ENCODE measurements around the gene S100A7.
"Not testable (repeated sequence)": the region's sequence is repeated elsewhere in the genome, so short reads cannot be mapped to it uniquely, and the experiment has no call there.

Gene S100A7

DNA sequence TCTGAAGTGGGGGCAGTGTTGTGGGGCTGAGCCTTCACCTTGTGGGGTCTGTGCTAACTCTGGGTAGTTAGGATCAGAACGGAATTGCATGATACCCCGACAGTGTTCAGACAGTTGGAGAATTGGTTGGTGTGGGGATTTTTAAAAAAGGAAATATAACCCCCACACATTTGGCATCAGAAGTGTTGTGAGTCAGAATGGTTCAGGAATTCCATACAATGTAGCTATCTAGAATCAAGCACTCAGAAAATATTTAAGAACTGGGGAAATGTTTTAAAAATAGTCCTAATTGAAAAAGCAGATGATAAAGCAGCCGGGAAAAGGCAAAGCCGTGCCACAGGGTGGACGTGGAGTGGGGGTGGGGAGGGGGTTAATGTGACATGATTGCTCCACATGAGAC, 6.5 kb upstream of the S100A7 start:
- Histone ChIP-seq H3K27me3 (ENCODE audit: insufficient read depth, low read length, poor library complexity, severe bottlenecking) (no peaks in the 10 kb centered on the region), H3K4me1 (ENCODE audit: insufficient read depth, low read length, poor library complexity, severe bottlenecking) (no peaks in the 10 kb centered on the region), H2AFZ (ENCODE audit: low read length) (no peak overlapping the region), H3F3A (ENCODE audit: low read depth) (no peaks in the 10 kb centered on the region), H3K9me2 (replicated peaks; ENCODE audit: low read depth, low read length) (no peaks in the 10 kb centered on the region), H3K4me2 (ENCODE audit: low read depth, low read length, poor library complexity, severe bottlenecking) (no peak overlapping the region), H3K9ac (ENCODE audit: low read depth, low read length, poor library complexity, severe bottlenecking) (no peak overlapping the region), H4K20me1 (ENCODE audit: insufficient read depth, low read length, poor library complexity, severe bottlenecking) (no peaks in the 10 kb centered on the region), H3K4me3 (ENCODE audit: low read length, poor library complexity, severe bottlenecking) (no peak overlapping the region), H3K9me3 (ENCODE audit: insufficient read depth, low read depth, low read length) (no peaks in the 10 kb centered on the region; the same call in 1 of the 2 replicates), H3K79me2 (ENCODE audit: insufficient read depth, low read length) (no peaks in the 10 kb centered on the region), H3K36me3 (ENCODE audit: insufficient read depth, low read length) (no peaks in the 10 kb centered on the region)
- TF ChIP-seq, protein P1, sequence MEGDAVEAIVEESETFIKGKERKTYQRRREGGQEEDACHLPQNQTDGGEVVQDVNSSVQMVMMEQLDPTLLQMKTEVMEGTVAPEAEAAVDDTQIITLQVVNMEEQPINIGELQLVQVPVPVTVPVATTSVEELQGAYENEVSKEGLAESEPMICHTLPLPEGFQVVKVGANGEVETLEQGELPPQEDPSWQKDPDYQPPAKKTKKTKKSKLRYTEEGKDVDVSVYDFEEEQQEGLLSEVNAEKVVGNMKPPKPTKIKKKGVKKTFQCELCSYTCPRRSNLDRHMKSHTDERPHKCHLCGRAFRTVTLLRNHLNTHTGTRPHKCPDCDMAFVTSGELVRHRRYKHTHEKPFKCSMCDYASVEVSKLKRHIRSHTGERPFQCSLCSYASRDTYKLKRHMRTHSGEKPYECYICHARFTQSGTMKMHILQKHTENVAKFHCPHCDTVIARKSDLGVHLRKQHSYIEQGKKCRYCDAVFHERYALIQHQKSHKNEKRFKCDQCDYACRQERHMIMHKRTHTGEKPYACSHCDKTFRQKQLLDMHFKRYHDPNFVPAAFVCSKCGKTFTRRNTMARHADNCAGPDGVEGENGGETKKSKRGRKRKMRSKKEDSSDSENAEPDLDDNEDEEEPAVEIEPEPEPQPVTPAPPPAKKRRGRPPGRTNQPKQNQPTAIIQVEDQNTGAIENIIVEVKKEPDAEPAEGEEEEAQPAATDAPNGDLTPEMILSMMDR (conservative IDR thresholded peaks at IDR 0.05; ENCODE audit: low read length): no peak
- no peak for TF ChIP-seq EZH2phosphoT487 (IDR thresholded peaks at IDR 0.05; ENCODE audit: borderline replicate concordance)

DNA sequence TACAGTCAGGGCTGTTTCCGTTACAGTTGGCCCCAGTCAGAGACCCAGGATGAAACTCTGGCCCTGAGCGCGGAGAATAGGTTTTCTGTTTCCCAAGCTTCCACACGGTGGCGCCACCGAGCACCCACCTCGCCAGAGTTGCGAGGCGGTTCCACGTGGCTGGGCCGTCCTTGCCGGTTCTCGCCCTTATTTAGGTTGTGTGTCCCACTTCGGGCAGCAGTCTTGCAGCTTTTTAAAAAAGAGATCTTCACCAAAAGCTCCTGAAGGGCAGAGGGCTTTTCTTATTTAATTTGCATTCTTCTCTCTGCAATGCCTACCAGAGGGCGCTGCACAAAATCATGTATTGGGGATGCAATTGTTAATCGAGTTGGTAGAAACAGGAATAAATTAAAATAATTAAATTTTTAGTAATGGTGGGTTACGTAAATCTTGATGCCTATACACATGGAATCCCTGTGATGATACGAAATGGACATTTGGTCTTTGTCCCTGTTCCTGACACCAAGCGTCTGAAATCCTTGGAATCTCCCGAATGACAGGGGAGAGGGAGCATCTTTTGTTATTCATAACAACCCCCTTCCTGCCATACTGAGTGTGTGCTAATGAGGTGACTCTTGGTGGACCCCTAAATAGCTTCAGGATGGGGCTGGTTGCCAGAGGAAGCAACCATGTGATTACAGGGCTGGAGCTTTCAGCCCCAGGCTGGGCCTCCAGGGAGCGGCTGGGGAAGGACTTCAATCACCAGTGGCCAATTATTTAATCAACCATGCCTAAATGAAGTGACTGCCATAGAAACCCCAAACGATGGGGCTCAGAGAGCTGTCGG, 5.6 kb upstream of the S100A7 start:
- Histone ChIP-seq H3K4me2 (ENCODE audit: low read depth, low read length, poor library complexity, severe bottlenecking) (no peak overlapping the region), H3K27me3 (ENCODE audit: insufficient read depth, low read length, poor library complexity, severe bottlenecking) (no peaks in the 10 kb centered on the region), H3K9me2 (replicated peaks; ENCODE audit: low read depth, low read length) (no peaks in the 10 kb centered on the region), H3K9me3 (ENCODE audit: insufficient read depth, low read depth, low read length) (no peaks in the 10 kb centered on the region), H3K79me2 (ENCODE audit: insufficient read depth, low read length) (no peaks in the 10 kb centered on the region), H3F3A (ENCODE audit: low read depth) (no peaks in the 10 kb centered on the region), H4K20me1 (ENCODE audit: insufficient read depth, low read length, poor library complexity, severe bottlenecking) (no peaks in the 10 kb centered on the region), H3K4me3 (ENCODE audit: low read length, poor library complexity, severe bottlenecking) (no peak overlapping the region), H3K36me3 (ENCODE audit: insufficient read depth, low read length) (no peaks in the 10 kb centered on the region), H3K4me1 (ENCODE audit: insufficient read depth, low read length, poor library complexity, severe bottlenecking) (no peaks in the 10 kb centered on the region), H2AFZ (ENCODE audit: low read length) (no peak overlapping the region), H3K9ac (ENCODE audit: low read depth, low read length, poor library complexity, severe bottlenecking) (no peak overlapping the region)
- no peak for TF ChIP-seq EZH2phosphoT487 (IDR thresholded peaks at IDR 0.05; ENCODE audit: borderline replicate concordance)
- TF ChIP-seq, protein P1 (conservative IDR thresholded peaks at IDR 0.05; ENCODE audit: low read length): peak; percentile 71

DNA sequence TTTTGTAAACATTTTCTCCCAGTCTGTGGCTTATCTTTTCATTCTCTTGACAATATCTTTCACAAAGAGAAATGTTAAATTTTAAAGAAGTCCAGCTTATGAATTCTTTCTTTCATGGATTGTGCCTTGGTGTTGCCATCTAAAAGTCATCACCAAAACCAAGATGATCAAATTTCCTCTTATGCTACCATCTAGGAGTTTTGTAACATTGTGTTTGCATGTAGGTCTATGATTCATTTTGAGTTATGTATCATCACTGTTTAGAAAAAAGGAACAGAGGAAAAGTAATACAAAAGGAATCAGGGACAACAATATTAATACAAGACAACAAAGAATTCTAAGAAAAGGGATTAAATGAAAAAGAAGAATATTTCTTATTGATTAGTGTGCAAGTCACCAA, 2.3 kb upstream of the S100A7 start:
- not testable (repeated sequence) for H3K27me3 ChIP-seq (ENCODE audit: insufficient read depth, low read length, poor library complexity, severe bottlenecking); H2AFZ ChIP-seq (ENCODE audit: low read length)

DNA sequence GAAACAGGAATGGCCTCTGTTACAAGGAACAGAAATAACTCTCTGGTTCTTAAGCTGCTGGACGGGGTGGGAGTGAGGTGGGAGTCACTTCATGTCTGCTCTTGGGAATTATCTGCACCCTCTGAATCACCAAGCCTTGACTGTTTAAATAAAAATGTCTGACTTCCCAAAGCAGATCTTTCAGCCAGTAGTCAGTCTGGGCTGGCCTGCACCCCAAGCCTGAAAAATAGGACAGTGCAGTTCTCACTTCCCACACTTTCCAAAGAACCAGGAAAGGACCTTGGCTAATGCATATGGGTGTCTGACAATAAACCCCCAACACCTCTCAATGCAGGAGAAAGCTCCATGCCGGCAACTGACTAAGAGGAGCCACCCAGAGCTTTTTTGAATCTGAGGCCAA, 796 bp downstream of the S100A7 start:
- Histone ChIP-seq H3K79me2 (ENCODE audit: insufficient read depth, low read length) (no peaks in the 10 kb centered on the region), H3K9me3 (ENCODE audit: insufficient read depth, low read depth, low read length) (no peaks in the 10 kb centered on the region), H3K9me2 (replicated peaks; ENCODE audit: low read depth, low read length) (no peaks in the 10 kb centered on the region), H3K27me3 (ENCODE audit: insufficient read depth, low read length, poor library complexity, severe bottlenecking) (no peaks in the 10 kb centered on the region), H3K4me1 (ENCODE audit: insufficient read depth, low read length, poor library complexity, severe bottlenecking) (no peaks in the 10 kb centered on the region), H3K36me3 (ENCODE audit: insufficient read depth, low read length) (no peaks in the 10 kb centered on the region), H3K4me2 (ENCODE audit: low read depth, low read length, poor library complexity, severe bottlenecking) (no peak overlapping the region), H2AFZ (ENCODE audit: low read length) (no peak overlapping the region), H3K9ac (ENCODE audit: low read depth, low read length, poor library complexity, severe bottlenecking) (no peak overlapping the region), H4K20me1 (ENCODE audit: insufficient read depth, low read length, poor library complexity, severe bottlenecking) (no peaks in the 10 kb centered on the region), H3F3A (ENCODE audit: low read depth) (no peaks in the 10 kb centered on the region), H3K4me3 (ENCODE audit: low read length, poor library complexity, severe bottlenecking) (no peak overlapping the region)
- TF ChIP-seq, protein P1 (conservative IDR thresholded peaks at IDR 0.05; ENCODE audit: low read length): no peak
- no peak for TF ChIP-seq EZH2phosphoT487 (IDR thresholded peaks at IDR 0.05; ENCODE audit: borderline replicate concordance)

More for the DNA sequence above, 2.3 kb upstream of the S100A7 start:
- H3K9me2 ChIP-seq (replicated peaks; ENCODE audit: low read depth, low read length); H3K4me1 ChIP-seq (ENCODE audit: insufficient read depth, low read length, poor library complexity, severe bottlenecking); H3K9ac ChIP-seq (ENCODE audit: low read depth, low read length, poor library complexity, severe bottlenecking); H3K4me2 ChIP-seq (ENCODE audit: low read depth, low read length, poor library complexity, severe bottlenecking); H3K9me3 ChIP-seq (ENCODE audit: insufficient read depth, low read depth, low read length); H4K20me1 ChIP-seq (ENCODE audit: insufficient read depth, low read length, poor library complexity, severe bottlenecking); H3K79me2 ChIP-seq (ENCODE audit: insufficient read depth, low read length); H3K36me3 ChIP-seq (ENCODE audit: insufficient read depth, low read length); H3F3A ChIP-seq (ENCODE audit: low read depth); H3K4me3 ChIP-seq (ENCODE audit: low read length, poor library complexity, severe bottlenecking): not testable (repeated sequence)

All from Loucy (cell line).